Naive thymus-derived CD8-positive, alpha-beta T cell (primary cell): ENCODE results near the gene LASP1NB.

ENCODE experiments used
- ATAC-seq, 2 donors: fragments of 150-1000 bp; cut with Tn5 transposase in 1 of 2; sonication (Bioruptor Pico), chemical (Tn5 transposase) in 1 of 2; 1 replicate in 1 of 2; 2 replicates in 1 of 2; pipeline ENCODE4 v1.10.0; 2021; ENCODE audit warnings: mild to moderate bottlenecking in 2 of 2, moderate library complexity in 2 of 2
- POLR2A ChIA-PET: fragments of 350-600 bp; sonication (Branson Sonifier 250); formaldehyde crosslinking; loops from one replicate; lab custom pipeline; 2021; ENCODE audit warnings: antibody characterized with exemption; lab: Charles Lee
- DNase-seq, 10 donors: peaks; one replicate each; pipeline versions ENCODE4 v3.0.0 to v3.0.0-alpha.2; 2020 to 2022
- H3K27ac Mint-ChIP-seq, 10 donors: one replicate each; pipeline ENCODE4 v1.8.0; 2020 to 2022; ENCODE audit warnings: mild to moderate bottlenecking in 10 of 10, mixed read lengths in 10 of 10, moderate library complexity in 4 of 10, inconsistent platforms in 1 of 10
- H3K27me3 Mint-ChIP-seq, 5 donors: one replicate each; pipeline ENCODE4 v1.8.0; 2021 to 2022; ENCODE audit warnings: mixed read lengths in 5 of 5
- H3K36me3 Mint-ChIP-seq, 3 donors: one replicate each; pipeline ENCODE4 v1.8.0; 2020 to 2022; ENCODE audit warnings: mixed read lengths in 3 of 3, mild to moderate bottlenecking in 2 of 3, inconsistent platforms in 1 of 3
- H3K4me1 Mint-ChIP-seq, 4 donors: one replicate each; pipeline ENCODE4 v1.8.0; 2021 to 2022; ENCODE audit warnings: mixed read lengths in 4 of 4
- H3K4me3 Mint-ChIP-seq, 10 donors: one replicate each; pipeline ENCODE4 v1.8.0; 2020 to 2022; ENCODE audit warnings: mild to moderate bottlenecking in 10 of 10, mixed read lengths in 10 of 10, moderate library complexity in 6 of 10, inconsistent platforms in 1 of 10
- H3K9me3 Mint-ChIP-seq, 9 donors: one replicate each; pipeline ENCODE4 v1.8.0; 2020 to 2022; ENCODE audit warnings: mixed read lengths in 9 of 9, mild to moderate bottlenecking in 3 of 9, inconsistent platforms in 1 of 9, moderate library complexity in 1 of 9

Gene LASP1NB

DNA sequence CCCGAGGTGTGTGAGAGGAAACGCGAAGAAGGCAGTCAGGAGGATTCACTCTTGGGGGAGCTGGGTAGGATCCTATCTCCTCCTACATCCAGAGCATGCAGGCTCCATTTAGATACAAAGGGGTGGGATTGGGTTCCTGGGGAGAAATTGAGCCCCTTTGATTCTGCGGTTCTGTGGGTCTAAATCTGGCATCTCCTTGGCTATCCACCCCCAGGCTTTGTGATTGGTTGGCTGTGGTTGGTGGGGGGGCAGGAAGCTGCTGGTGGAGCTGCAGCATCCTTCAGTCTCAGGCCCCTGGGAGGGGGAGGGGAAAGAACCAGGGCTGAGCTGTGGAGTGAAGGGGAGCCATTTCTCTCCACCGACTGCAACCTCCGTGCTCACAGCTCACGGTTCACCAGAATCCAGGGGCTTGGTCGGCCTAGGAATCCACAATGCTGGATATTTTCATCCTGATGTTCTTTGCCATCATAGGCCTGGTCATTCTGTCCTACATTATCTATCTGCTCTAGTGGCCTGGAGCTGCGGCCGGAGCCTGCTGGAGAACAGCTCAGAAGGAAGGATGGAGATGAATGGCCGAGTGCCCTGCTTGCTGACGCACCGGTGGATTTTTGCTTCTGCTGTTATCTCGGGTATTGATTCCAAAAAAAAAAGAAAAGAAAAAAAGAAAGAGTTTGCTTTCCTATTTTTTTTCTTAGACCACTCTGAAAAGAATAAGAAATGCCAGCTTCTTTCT is at the start of gene LASP1NB:
LASP1NB (plus strand) TSS at position 352 of the 733 bp plus-strand sequence.
- Mint-ChIP-seq H3K9me3 (no peaks in the 10 kb centered on the region), H3K4me3 (peak within 1 kb of the TSS; percentile 44 to 87 (median 74)), H3K27ac (peak within 1 kb of the TSS; percentile 58 to 90 (median 82)), H3K36me3 (peaks cover 0 to 9% (median 0%) of the 10 kb centered on the region in 3 donors), H3K4me1 (peaks cover 27 to 41% (median 38%) of the 10 kb centered on the region in 4 donors), H3K27me3 (no peaks in the 10 kb centered on the region)
- POLR2A ChIA-PET: interaction anchor here (0.5 to 4.1 kb wide), 25 partner anchors 8 to 517 kb away, joined by 3 to 28 read pairs (median 3); partner anchors contain the start of genes FBXO47, LASP1, PLXDC1 and RPL19
- peak; percentile 27 to 87 (median 66) for DNase-seq
- peak; percentile 85 to 94 for ATAC-seq

DNA sequence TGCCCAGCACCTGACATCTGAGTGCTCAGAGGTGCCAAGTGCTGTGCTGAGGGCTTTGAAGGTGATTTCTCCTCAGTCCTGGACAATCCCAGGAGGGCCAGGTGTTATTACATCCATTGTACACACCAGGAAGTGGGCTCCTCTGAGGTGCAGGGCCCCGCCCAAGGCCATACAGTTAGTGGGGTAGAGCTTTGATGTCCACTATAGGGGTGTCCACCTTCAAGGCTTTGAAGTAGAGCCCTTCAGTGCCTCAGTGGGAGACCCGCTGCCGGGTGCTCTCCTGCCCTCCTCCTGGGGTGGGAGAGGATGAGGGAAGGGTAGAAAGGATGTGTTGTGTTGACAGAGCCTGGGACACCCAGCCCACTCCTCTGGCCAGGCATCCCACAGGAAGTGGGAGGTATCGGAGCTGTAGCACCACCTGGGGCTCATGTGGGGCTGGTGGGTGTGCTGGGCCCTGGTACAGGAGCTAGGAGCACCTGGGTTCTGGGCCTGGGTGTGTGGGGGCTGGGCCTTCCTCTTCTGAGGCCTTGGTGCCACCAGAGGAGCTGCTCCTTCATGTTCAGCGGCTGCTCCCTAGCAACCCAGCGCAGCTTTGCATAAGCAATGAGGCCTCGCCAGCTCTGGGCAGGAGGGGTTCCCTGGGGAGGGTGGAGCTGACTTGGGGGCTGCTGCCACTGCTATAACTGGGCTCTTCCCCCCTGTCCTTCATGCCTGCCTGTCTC is 48.1 kb upstream of the LASP1NB start:
- H3K4me3 Mint-ChIP-seq: peak overlapping the region; percentile 24 to 98 (median 74)
- DNase-seq (peak in 9 of 10 donors; percentile 42 to 88 (median 61)), ATAC-seq (peak; percentile 79 to 87)
- peaks cover 0 to 43% (median 9%) of the 10 kb centered on the region in 3 donors for H3K36me3 Mint-ChIP-seq
- H3K27me3 Mint-ChIP-seq: no peaks in the 10 kb centered on the region
- peaks cover 63 to 99% (median 94%) of the 10 kb centered on the region in 4 donors for H3K4me1 Mint-ChIP-seq
- H3K27ac Mint-ChIP-seq: peak overlapping the region; percentile 83 to 96 (median 90)
- no peaks in the 10 kb centered on the region for H3K9me3 Mint-ChIP-seq
- POLR2A ChIA-PET: interaction anchor here (0.5 to 11.0 kb wide), 14 partner anchors 6 to 358 kb away, joined by 3 to 113 read pairs (median 4); partner anchors contain the start of genes LASP1, LASP1NB, RPL19 and RPL23

DNA sequence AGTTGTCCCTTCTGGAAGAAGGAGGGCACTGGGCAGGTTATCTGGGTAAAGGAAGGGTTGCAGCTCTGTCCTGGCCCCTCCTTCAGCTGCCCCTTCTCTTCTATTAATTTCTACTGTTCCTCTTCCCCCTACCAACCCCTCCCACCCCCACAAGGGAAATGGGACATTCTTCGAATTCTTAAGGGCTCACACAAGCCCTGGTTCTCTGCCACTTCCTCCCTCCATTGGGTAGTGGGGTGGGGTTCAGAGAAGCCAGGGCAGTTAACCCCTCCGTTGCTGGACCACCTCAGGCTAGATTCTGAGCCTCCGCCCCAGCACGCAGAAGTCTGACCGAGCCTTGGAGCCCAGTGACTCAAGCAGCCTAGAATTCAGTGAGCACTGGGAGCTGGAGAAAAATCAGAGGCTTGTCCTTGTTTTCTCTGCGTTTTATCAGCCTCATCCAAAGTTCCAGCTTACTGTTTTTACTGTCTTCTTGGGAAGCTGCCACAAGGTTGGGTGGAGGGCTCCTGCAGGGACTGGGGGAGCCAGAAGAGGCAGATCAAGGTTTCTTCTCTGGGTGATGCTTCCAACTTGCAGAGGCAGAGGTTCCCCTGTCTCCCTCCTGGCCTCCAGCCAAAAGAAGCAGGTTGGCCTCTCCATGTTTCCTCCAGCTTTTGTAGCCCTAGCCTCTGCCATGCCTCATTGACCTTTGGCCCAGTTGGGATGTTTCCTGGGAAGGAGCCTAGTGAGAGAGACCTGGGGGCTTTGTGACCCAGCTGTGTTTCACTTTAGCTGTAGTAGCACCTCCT is 45.3 kb upstream of the LASP1NB start:
- peak; percentile 24 to 30 for ATAC-seq
- Mint-ChIP-seq H3K27me3 (no peaks in the 10 kb centered on the region), H3K36me3 (peaks cover 0 to 59% (median 9%) of the 10 kb centered on the region in 3 donors), H3K4me1 (peaks cover 59 to 95% (median 90%) of the 10 kb centered on the region in 4 donors), H3K9me3 (no peaks in the 10 kb centered on the region), H3K27ac (peak overlapping the region; percentile 72 to 96 (median 92)), H3K4me3 (peak overlapping the region; percentile 56 to 89 (median 79))
- POLR2A ChIA-PET: interaction anchor here (0.9 to 6.3 kb wide), 5 partner anchors 9 to 21 kb away, joined by 3 to 97 read pairs (median 6); partner anchors contain the start of gene LASP1
- peak in 3 of 10 donors; percentile 54 to 70 (median 54) for DNase-seq

DNA sequence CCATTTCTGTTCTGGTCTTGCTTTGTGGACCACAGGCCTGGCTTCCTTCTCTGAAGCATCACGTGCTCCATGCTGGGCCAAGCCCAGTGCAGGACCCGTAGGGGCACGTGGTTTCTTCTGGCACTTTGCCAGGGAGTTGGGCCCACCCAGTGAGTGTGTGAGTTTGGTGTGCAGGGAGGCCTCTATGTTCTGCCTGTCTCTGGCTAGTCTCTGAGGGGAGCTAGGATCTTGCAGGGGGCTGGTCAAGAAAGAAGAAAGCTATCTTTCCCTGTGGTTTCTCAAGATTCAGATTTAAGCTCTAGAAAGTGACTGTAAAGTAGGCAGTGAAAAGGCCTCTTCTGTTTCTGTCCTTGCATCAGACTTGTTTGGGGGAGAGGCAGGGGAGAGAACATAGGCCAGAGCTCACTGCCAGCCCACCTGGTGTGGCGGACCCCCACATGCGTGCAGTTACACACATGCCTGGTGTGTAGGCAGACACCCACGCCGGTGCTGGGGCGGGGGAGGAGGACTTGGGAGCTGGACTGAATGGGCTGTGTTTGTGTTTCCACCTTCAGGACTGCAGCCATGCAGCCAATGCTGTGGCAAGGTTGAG is 43.7 kb upstream of the LASP1NB start:
- Mint-ChIP-seq H3K27ac (peak overlapping the region; percentile 88 to 96 (median 94)), H3K36me3 (peaks cover 0 to 55% (median 9%) of the 10 kb centered on the region in 3 donors), H3K4me3 (peak overlapping the region; percentile 50 to 88 (median 79)), H3K27me3 (peaks cover 0 to 2% (median 0%) of the 10 kb centered on the region in 5 donors), H3K9me3 (no peaks in the 10 kb centered on the region), H3K4me1 (peaks cover 64 to 96% (median 92%) of the 10 kb centered on the region in 4 donors)
- ATAC-seq: peak in 1 of 2 donors; percentile 8
- DNase-seq: peak in 5 of 10 donors; percentile 48 to 80 (median 56)
- POLR2A ChIA-PET: interaction anchor here (0.8 to 6.3 kb wide), 6 partner anchors 10 to 284 kb away, joined by 3 to 97 read pairs (median 16); partner anchors contain the start of genes ARL5C, LASP1 and RPL23

DNA sequence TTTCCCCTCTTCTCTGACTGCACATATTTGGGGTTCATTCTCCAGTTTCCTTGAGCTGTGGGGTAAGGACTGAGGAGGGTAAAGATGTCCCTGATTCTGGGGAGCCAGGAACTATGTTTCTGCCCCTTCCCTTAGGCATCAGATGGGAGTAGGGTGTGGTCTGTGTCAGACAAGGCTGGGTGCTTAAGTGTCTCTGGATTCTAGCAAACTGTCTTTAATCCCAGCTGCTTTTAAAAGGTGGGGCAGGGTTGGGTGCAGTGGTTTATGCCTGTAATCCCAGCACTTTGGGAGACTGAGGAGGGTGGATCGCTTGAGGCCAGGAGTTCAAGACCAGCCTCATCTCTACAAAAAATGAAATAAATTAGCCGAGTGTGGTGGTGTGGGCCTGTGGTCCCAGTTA is 42.5 kb upstream of the LASP1NB start:
- Mint-ChIP-seq H3K4me1 (peaks cover 60 to 94% (median 92%) of the 10 kb centered on the region in 4 donors), H3K9me3 (no peaks in the 10 kb centered on the region), H3K4me3 (peak overlapping the region; percentile 37 to 88 (median 79)), H3K36me3 (peaks cover 0 to 58% (median 9%) of the 10 kb centered on the region in 3 donors), H3K27me3 (peaks cover 0 to 2% (median 0%) of the 10 kb centered on the region in 5 donors), H3K27ac (peak overlapping the region; percentile 88 to 96 (median 94))
- DNase-seq (peak in 1 of 10 donors; percentile 7), ATAC-seq (no peak)
- POLR2A ChIA-PET: interaction anchor here (0.5 to 6.3 kb wide), 6 partner anchors 10 to 195 kb away, joined by 3 to 97 read pairs (median 16); partner anchors contain the start of gene LASP1

DNA sequence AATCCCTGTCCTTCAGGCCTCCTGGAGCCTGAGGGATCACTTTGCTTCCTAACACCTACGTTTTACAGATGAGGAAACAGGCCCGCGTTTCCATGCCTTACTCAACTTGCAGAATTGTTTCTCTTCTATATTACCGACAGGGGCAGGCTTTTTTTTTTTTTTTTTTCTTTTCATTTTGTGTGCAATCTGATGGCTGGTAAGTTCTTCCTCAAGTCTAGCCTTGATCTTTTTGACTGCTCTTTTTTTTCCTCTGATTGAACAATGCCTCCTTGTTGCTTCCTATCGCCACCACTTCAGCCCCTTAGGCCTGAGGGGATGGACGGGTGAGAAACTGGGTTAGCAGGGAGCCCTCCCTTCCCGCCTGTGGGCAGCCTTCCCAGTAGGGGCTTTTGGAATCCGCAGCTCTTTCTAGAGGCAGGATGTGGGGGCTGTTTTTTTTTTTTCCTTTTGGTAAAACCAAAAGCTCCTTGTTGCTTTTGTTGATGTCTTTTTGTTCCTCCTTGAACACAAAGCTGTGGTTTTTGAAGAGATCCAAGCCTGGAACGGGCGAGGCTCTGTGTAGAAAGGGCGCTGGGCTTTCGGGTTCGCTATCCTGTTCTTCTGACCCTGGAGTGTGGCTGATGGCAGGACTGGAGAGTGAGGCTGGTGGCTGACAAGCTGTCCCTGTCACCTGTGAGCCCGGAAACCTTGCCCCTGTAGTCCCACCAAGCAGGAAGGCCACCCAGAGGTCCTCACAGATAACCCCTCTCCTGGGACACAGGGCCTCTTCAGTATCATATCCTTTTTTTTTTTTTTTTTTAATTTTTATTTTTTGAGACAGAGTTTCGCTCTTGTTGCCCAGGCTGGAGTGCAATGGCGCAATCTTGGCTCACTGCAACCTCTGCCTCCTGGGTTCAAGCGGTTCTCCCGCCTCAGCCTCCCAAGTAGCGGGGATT is 41.6 kb upstream of the LASP1NB start:
- ATAC-seq (peak; percentile 31 to 45), DNase-seq (peak in 2 of 10 donors; percentile 41 to 60)
- Mint-ChIP-seq H3K9me3 (no peaks in the 10 kb centered on the region), H3K36me3 (peaks cover 0 to 54% (median 4%) of the 10 kb centered on the region in 3 donors), H3K27ac (peak overlapping the region; percentile 88 to 96 (median 94)), H3K4me3 (peak overlapping the region; percentile 63 to 88 (median 82)), H3K4me1 (peaks cover 53 to 94% (median 90%) of the 10 kb centered on the region in 4 donors), H3K27me3 (peaks cover 0 to 2% (median 0%) of the 10 kb centered on the region in 5 donors)
- POLR2A ChIA-PET: interaction anchor here (0.7 to 5.8 kb wide), 6 partner anchors 9 to 846 kb away, joined by 5 to 113 read pairs (median 26); partner anchors contain the start of genes LASP1, MIEN1 and RPL23

DNA sequence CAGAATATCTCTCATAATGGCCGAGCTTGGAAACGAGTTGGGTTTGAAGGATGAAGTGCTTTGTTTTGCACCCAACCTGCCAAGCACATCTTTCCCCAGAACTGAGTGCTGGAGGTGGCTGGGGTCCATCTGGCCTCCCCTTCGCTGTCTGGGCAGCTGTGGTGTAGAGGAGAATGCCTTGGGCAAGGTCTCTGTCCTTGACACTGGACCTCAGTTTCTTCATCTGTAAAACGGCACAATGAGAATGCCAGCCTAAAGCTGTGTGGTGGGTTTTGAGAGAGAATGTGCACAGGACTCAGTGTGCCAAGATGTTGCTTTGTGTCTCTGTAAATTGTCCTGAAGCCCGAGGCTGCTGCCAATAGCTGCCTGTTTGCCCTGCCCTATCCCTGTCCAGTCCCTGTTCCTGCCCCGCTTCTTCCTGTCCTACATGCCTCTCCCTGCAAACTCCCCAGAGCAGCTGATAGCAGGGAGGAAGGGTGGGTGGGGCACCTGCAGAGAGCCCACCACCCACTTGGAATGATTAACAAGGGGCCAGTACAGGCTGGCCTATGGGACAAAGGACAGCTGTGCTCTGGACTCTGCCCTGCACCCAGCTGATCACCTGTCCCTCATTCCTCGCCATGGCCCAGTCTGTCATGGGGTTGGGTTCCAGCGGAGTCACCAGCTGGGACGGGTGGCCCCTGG is 40.2 kb upstream of the LASP1NB start:
- peaks cover 0 to 55% (median 2%) of the 10 kb centered on the region in 3 donors for H3K36me3 Mint-ChIP-seq

DNA sequence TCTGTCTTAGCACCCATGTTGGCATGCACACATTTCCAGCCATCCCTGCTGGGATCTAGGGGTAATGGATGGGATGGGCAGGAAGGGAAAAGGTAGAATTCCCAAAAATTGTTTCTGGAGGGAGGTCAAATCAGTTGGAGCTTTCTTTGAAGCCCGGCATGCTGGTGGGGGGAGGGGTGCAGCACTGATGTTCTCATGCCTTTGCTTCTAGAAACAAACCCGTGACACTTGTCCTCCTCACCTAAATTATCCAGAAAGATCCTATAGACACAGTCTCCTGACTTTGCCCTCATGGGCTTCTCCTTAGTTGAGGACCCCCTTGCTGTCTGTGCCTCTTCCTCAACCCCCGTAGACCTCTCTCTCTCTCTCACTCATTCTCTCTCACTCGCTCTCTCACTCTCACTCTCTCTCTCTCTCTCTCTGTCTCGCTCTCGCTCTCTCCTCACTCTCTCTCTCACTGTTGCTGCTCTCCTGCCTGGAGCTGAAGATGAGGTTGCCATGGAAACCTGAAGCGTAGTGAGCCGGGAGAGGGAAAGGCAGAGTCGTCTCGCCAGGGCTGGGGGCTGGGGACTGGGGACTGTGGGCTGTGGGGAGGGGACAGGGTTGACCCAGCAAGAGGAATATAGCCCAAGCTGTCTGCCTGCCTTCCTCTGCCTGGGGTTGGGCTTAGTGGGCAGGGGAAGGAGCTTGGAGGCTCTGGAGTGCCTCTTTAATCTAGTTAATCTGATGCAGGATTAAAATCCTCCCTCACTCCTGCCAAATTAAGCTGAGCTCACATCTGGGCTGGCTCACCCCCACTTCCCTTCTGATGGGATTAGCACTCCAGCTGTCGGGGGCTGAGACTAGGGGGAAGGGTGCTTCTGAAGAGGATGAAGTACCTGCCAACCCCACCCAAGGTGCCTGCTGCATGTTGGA is 39.4 kb upstream of the LASP1NB start:
- DNase-seq: no peak
- Mint-ChIP-seq H3K4me1 (peaks cover 56 to 94% (median 92%) of the 10 kb centered on the region in 4 donors), H3K9me3 (no peaks in the 10 kb centered on the region), H3K36me3 (peaks cover 0 to 53% (median 2%) of the 10 kb centered on the region in 3 donors), H3K4me3 (peak overlapping the region; percentile 61 to 87 (median 78)), H3K27me3 (peaks cover 0 to 2% (median 0%) of the 10 kb centered on the region in 5 donors), H3K27ac (peak overlapping the region; percentile 87 to 99 (median 94))
- POLR2A ChIA-PET: interaction anchor here (0.6 to 5.8 kb wide), 13 partner anchors 7 to 92 kb away, joined by 3 to 113 read pairs (median 3); partner anchors contain the start of genes LASP1 and RPL23
- peak in 1 of 2 donors; percentile 5 for ATAC-seq

More for the DNA sequence above, 40.2 kb upstream of the LASP1NB start:
- Mint-ChIP-seq H3K4me3 (peak overlapping the region; percentile 61 to 87 (median 78)), H3K27ac (peak overlapping the region; percentile 87 to 99 (median 94)), H3K9me3 (no peaks in the 10 kb centered on the region), H3K4me1 (peaks cover 51 to 94% (median 91%) of the 10 kb centered on the region in 4 donors), H3K27me3 (peaks cover 0 to 2% (median 0%) of the 10 kb centered on the region in 5 donors)
- POLR2A ChIA-PET: interaction anchor here (0.6 to 5.8 kb wide), 9 partner anchors 8 to 91 kb away, joined by 3 to 113 read pairs (median 3); partner anchors contain the start of genes LASP1 and RPL23
- ATAC-seq (no peak), DNase-seq (no peak)

DNA sequence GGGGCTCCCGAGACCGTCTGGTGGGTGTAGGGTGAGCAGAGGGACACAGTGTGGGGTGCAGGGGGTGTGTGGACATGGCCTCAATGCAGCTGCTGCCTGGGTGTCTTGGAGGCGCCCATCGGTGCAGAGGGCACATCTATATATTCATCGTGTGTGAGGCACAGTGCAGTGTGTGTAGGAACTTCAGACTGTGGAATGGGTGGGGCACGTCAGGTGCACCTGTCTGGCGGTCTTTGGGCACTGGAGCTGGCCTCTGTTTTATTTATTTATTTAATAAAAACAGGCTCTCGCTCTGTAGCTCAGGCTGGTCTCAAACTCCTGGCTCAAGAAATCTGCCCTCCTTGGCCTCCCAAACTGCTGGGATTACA is 38.8 kb upstream of the LASP1NB start:
- H3K9me3 Mint-ChIP-seq: no peaks in the 10 kb centered on the region
- DNase-seq (no peak), ATAC-seq (no peak)
- H3K4me3 Mint-ChIP-seq: peak overlapping the region in 9 of 10 donors; percentile 61 to 87 (median 80)
- H3K36me3 Mint-ChIP-seq: peaks cover 0 to 50% (median 0%) of the 10 kb centered on the region in 3 donors
- H3K27ac Mint-ChIP-seq: peak overlapping the region; percentile 87 to 99 (median 94)
- peaks cover 0 to 2% (median 0%) of the 10 kb centered on the region in 5 donors for H3K27me3 Mint-ChIP-seq
- POLR2A ChIA-PET: interaction anchor here (0.6 to 5.8 kb wide), 10 partner anchors 6 to 64 kb away, joined by 3 to 113 read pairs (median 5); partner anchors contain the start of genes LASP1 and RPL23
- peaks cover 55 to 94% (median 92%) of the 10 kb centered on the region in 4 donors for H3K4me1 Mint-ChIP-seq
